Activated CD8-positive, alpha-beta T cell treated with anti-CD3 and anti-CD28 coated beads, Interleukin-2, amount 10 ng/mL, durations not matched to agents 7 days and 5 days (primary cell): Measurements from ENCODE around the gene PALM. TPM values are rescaled to one million over a fixed set of nuclear protein-coding genes. Genes with fewer than 3 reads are reported as not detected.

Source experiments
- ATAC-seq: fragments of 150-1000 bp; cut with Tn5 transposase; one replicate; pipeline ENCODE4 v1.10.0; 2021; ENCODE audit warnings: moderate library complexity
- CTCF ChIA-PET: fragments of 350-600 bp; sonication (Branson Sonifier 250); formaldehyde crosslinking; loops from one replicate; lab custom pipeline; 2021; ENCODE audit warnings: antibody characterized with exemption; lab: Charles Lee
- POLR2A ChIA-PET: fragments of 350-600 bp; sonication (Branson Sonifier 250); formaldehyde crosslinking; loops from one replicate; lab custom pipeline; 2021; ENCODE audit warnings: antibody characterized with exemption; lab: Charles Lee
- DNase-seq: peaks from one replicate; pipeline ENCODE4 v3.0.0-alpha.2; 2020
- H3K27ac Mint-ChIP-seq: one replicate; pipeline ENCODE4 v1.8.0; 2021; ENCODE audit warnings: mild to moderate bottlenecking, mixed read lengths
- H3K27me3 Mint-ChIP-seq: one replicate; pipeline ENCODE4 v1.8.0; 2021; ENCODE audit warnings: low read depth, mixed read lengths
- H3K36me3 Mint-ChIP-seq: one replicate; pipeline ENCODE4 v1.8.0; 2021; ENCODE audit warnings: low read depth, mixed read lengths
- H3K4me1 Mint-ChIP-seq: one replicate; pipeline ENCODE4 v1.8.0; 2021; ENCODE audit warnings: low read depth, mixed read lengths
- H3K4me3 Mint-ChIP-seq: one replicate; pipeline ENCODE4 v1.8.0; 2021; ENCODE audit warnings: mild to moderate bottlenecking, mixed read lengths
- H3K9me3 Mint-ChIP-seq: one replicate; pipeline ENCODE4 v1.8.0; 2022; ENCODE audit warnings: mixed read lengths; ENCODE audit not compliant: insufficient read depth
- total RNA-seq, 2 experiments: library from RNA; stranded (reverse); gene quantifications; one replicate each; pipeline ENCODE4 v1.2.3, GENCODE V29; 2021

Gene PALM
- total RNA-seq, 2 experiments from 2014 or later, result not detected

GRCh38 chr19:752652-753517 is 44.1 kb downstream of the PALM start:
- no peaks in the 10 kb centered on the region for H3K4me1 Mint-ChIP-seq
- POLR2A ChIA-PET, result no interaction called here

GRCh38 chr19:754530-754929 is 45.8 kb downstream of the PALM start:
- H3K4me3 Mint-ChIP-seq, result no peak overlapping the region
- POLR2A ChIA-PET, result no interaction called here
- no peaks in the 10 kb centered on the region for H3K4me1 Mint-ChIP-seq
- no peak for DNase-seq
- peaks cover under 1% of the 10 kb centered on the region for H3K36me3 Mint-ChIP-seq
- CTCF ChIA-PET, result no interaction called here
- peak overlapping the region; percentile 20 for H3K27ac Mint-ChIP-seq
- H3K27me3 Mint-ChIP-seq, result no peaks in the 10 kb centered on the region
- no peak for ATAC-seq
- peaks cover 7% of the 10 kb centered on the region for H3K9me3 Mint-ChIP-seq

More at GRCh38 chr19:752652-753517, 44.1 kb downstream of the PALM start:
- ATAC-seq (no peak), DNase-seq (no peak)
- no peaks in the 10 kb centered on the region for H3K9me3 Mint-ChIP-seq
- no peaks in the 10 kb centered on the region for H3K27me3 Mint-ChIP-seq
- H3K36me3 Mint-ChIP-seq, result no peaks in the 10 kb centered on the region
- H3K4me3 Mint-ChIP-seq, result no peak overlapping the region
- CTCF ChIA-PET, result no interaction called here
- H3K27ac Mint-ChIP-seq, result no peak overlapping the region

GRCh38 chr19:755063-755462 is 46.3 kb downstream of the PALM start:
- Mint-ChIP-seq H3K36me3 (peaks cover 2% of the 10 kb centered on the region), H3K4me3 (no peak overlapping the region), H3K27ac (no peak overlapping the region), H3K9me3 (peaks cover 11% of the 10 kb centered on the region), H3K27me3 (no peaks in the 10 kb centered on the region), H3K4me1 (no peaks in the 10 kb centered on the region)
- ATAC-seq (no peak), DNase-seq (no peak)
- CTCF ChIA-PET, result interaction anchor here (1.2 kb wide), 1 partner anchor 23 kb away, joined by 3 read pairs; no protein-coding TSS in a partner anchor
- POLR2A ChIA-PET, result no interaction called here

GRCh38 chr19:756236-756635 is 47.5 kb downstream of the PALM start:
- ATAC-seq (peak; percentile 49), DNase-seq (no peak)
- ChIA-PET CTCF (interaction anchor here (1.2 kb wide), 1 partner anchor 24 kb away, joined by 3 read pairs; no protein-coding TSS in a partner anchor), POLR2A (no interaction called here)
- Mint-ChIP-seq H3K27ac (no peak overlapping the region), H3K4me3 (no peak overlapping the region), H3K4me1 (no peaks in the 10 kb centered on the region), H3K9me3 (peaks cover 11% of the 10 kb centered on the region), H3K27me3 (no peaks in the 10 kb centered on the region), H3K36me3 (peaks cover 2% of the 10 kb centered on the region)

GRCh38 chr19:756821-757688 is 48.3 kb downstream of the PALM start:
- DNase-seq (no peak), ATAC-seq (peak; percentile 23)
- Mint-ChIP-seq H3K36me3 (peaks cover 2% of the 10 kb centered on the region), H3K4me1 (no peaks in the 10 kb centered on the region), H3K27me3 (no peaks in the 10 kb centered on the region), H3K9me3 (peaks cover 11% of the 10 kb centered on the region), H3K4me3 (no peak overlapping the region), H3K27ac (no peak overlapping the region)
- CTCF ChIA-PET, result no interaction called here
- POLR2A ChIA-PET, result no interaction called here

GRCh38 chr19:757811-758668 is 49.3 kb downstream of the PALM start:
- Mint-ChIP-seq H3K4me3 (no peak overlapping the region), H3K27ac (no peak overlapping the region), H3K27me3 (no peaks in the 10 kb centered on the region), H3K36me3 (peaks cover 2% of the 10 kb centered on the region), H3K4me1 (no peaks in the 10 kb centered on the region), H3K9me3 (peaks cover 11% of the 10 kb centered on the region)
- ChIA-PET CTCF (no interaction called here), POLR2A (no interaction called here)
- DNase-seq, result no peak
- no peak for ATAC-seq

- Mint-ChIP-seq H3K27ac (no peak overlapping the region), H3K9me3 (peaks cover 11% of the 10 kb centered on the region), H3K27me3 (no peaks in the 10 kb centered on the region), H3K4me3 (no peak overlapping the region), H3K36me3 (peaks cover 2% of the 10 kb centered on the region), H3K4me1 (no peaks in the 10 kb centered on the region)
- DNase-seq (no peak), ATAC-seq (no peak)
- POLR2A ChIA-PET, result no interaction called here
- CTCF ChIA-PET, result no interaction called here
Measured at GRCh38 chr19:763181-763580, 54.4 kb downstream of the PALM start.

GRCh38 chr19:763869-764268 is 55.1 kb downstream of the PALM start:
- CTCF ChIA-PET, result interaction anchor here (0.9 kb wide), 1 partner anchor 207 kb away, joined by 3 read pairs; no protein-coding TSS in a partner anchor
- no peaks in the 10 kb centered on the region for H3K4me1 Mint-ChIP-seq
- peaks cover 4% of the 10 kb centered on the region for H3K9me3 Mint-ChIP-seq
- POLR2A ChIA-PET, result no interaction called here
- no peak overlapping the region for H3K4me3 Mint-ChIP-seq
- ATAC-seq (no peak), DNase-seq (no peak)
- H3K27ac Mint-ChIP-seq, result no peak overlapping the region
- peaks cover 2% of the 10 kb centered on the region for H3K36me3 Mint-ChIP-seq
- H3K27me3 Mint-ChIP-seq, result no peaks in the 10 kb centered on the region

GRCh38 chr19:764301-764700 is 55.6 kb downstream of the PALM start:
- H3K27me3 Mint-ChIP-seq, result no peaks in the 10 kb centered on the region
- CTCF ChIA-PET, result interaction anchor here (0.9 kb wide), 1 partner anchor 207 kb away, joined by 3 read pairs; no protein-coding TSS in a partner anchor
- POLR2A ChIA-PET, result no interaction called here
- peaks cover 4% of the 10 kb centered on the region for H3K9me3 Mint-ChIP-seq
- H3K27ac Mint-ChIP-seq, result no peak overlapping the region
- H3K4me1 Mint-ChIP-seq, result no peaks in the 10 kb centered on the region
- H3K4me3 Mint-ChIP-seq, result no peak overlapping the region
- DNase-seq, result no peak
- peaks cover 2% of the 10 kb centered on the region for H3K36me3 Mint-ChIP-seq
- no peak for ATAC-seq

- Mint-ChIP-seq H3K9me3 (no peaks in the 10 kb centered on the region), H3K27me3 (peaks cover 1% of the 10 kb centered on the region), H3K4me3 (no peak overlapping the region), H3K36me3 (no peaks in the 10 kb centered on the region), H3K4me1 (peaks cover under 1% of the 10 kb centered on the region), H3K27ac (no peak overlapping the region)
- no peak for DNase-seq
- CTCF ChIA-PET, result no interaction called here
- POLR2A ChIA-PET, result no interaction called here
- no peak for ATAC-seq
Measured at GRCh38 chr19:765179-765738, 56.5 kb downstream of the PALM start.

- H3K27ac Mint-ChIP-seq, result no peak overlapping the region
- H3K4me3 Mint-ChIP-seq, result no peak overlapping the region
- no peaks in the 10 kb centered on the region for H3K36me3 Mint-ChIP-seq
- H3K4me1 Mint-ChIP-seq, result peaks cover 4% of the 10 kb centered on the region
- DNase-seq (no peak), ATAC-seq (no peak)
- ChIA-PET POLR2A (no interaction called here), CTCF (interaction anchor here (1.1 to 1.2 kb wide), 2 partner anchors 10 to 153 kb away, joined by 3 to 4 read pairs; no protein-coding TSS in a partner anchor)
- no peaks in the 10 kb centered on the region for H3K9me3 Mint-ChIP-seq
- H3K27me3 Mint-ChIP-seq, result peaks cover 6% of the 10 kb centered on the region
Measured at GRCh38 chr19:768424-768823, 59.7 kb downstream of the PALM start.
